Measurements from ENCODE around the gene SOCS3.

SOCS3 gene

GRCh38 chr17:78391051-78391431 is 31.2 kb upstream of the SOCS3 start:
- Histone ChIP-seq H3K4me3 (ENCODE audit: low read length in 2 of 2) (no peak overlapping the region), H3K36me3 (ENCODE audit: control insufficient read depth in 2 of 2, insufficient read depth in 2 of 2, low read length in 2 of 2) (peaks cover 3 to 4% of the 10 kb centered on the region in 2 donors), H3K27me3 (ENCODE audit: control insufficient read depth in 1 of 2, insufficient read depth in 2 of 2, low read length in 2 of 2) (no peaks in the 10 kb centered on the region), H3K4me1 (ENCODE audit: control insufficient read depth, insufficient read depth, low read length) (peaks cover 15% of the 10 kb centered on the region), H3K27ac (ENCODE audit: low read length) (no peak overlapping the region), H3K9ac (ENCODE audit: low read length in 2 of 2) (no peak overlapping the region), H3K9me3 (ENCODE audit: control insufficient read depth in 2 of 2, low read length in 2 of 2) (no peaks in the 10 kb centered on the region)

- no peak overlapping the region for H3K9ac ChIP-seq (ENCODE audit: low read length in 2 of 2)
- H3K27ac ChIP-seq (ENCODE audit: low read length): no peak overlapping the region
- H3K36me3 ChIP-seq (ENCODE audit: control insufficient read depth in 2 of 2, insufficient read depth in 2 of 2, low read length in 2 of 2): peaks cover 3 to 4% of the 10 kb centered on the region in 2 donors
- H3K27me3 ChIP-seq (ENCODE audit: control insufficient read depth in 1 of 2, insufficient read depth in 2 of 2, low read length in 2 of 2): no peaks in the 10 kb centered on the region
- peaks cover 15% of the 10 kb centered on the region for H3K4me1 ChIP-seq (ENCODE audit: control insufficient read depth, insufficient read depth, low read length)
- H3K4me3 ChIP-seq (ENCODE audit: low read length in 2 of 2): no peak overlapping the region
- no peaks in the 10 kb centered on the region for H3K9me3 ChIP-seq (ENCODE audit: control insufficient read depth in 2 of 2, low read length in 2 of 2)
These were observed 30.6 kb upstream of the SOCS3 start for GRCh38 chr17:78390241-78391050.

- H3K36me3 ChIP-seq (ENCODE audit: control insufficient read depth in 2 of 2, insufficient read depth in 2 of 2, low read length in 2 of 2): peaks cover 0 to under 1% of the 10 kb centered on the region in 2 donors
- no peak overlapping the region for H3K9ac ChIP-seq (ENCODE audit: low read length in 2 of 2)
- H3K9me3 ChIP-seq (ENCODE audit: control insufficient read depth in 2 of 2, low read length in 2 of 2): no peaks in the 10 kb centered on the region
- H3K27me3 ChIP-seq (ENCODE audit: control insufficient read depth in 1 of 2, insufficient read depth in 2 of 2, low read length in 2 of 2): no peaks in the 10 kb centered on the region
- peak overlapping the region; percentile 58 for H3K27ac ChIP-seq (ENCODE audit: low read length)
- peaks cover 19% of the 10 kb centered on the region for H3K4me1 ChIP-seq (ENCODE audit: control insufficient read depth, insufficient read depth, low read length)
- peak overlapping the region in 1 of 2 donors; percentile 15 for H3K4me3 ChIP-seq (ENCODE audit: low read length in 2 of 2)
These were observed 28.4 kb upstream of the SOCS3 start for GRCh38 chr17:78387977-78388941.

- peak overlapping the region; percentile 60 for H3K27ac ChIP-seq (ENCODE audit: low read length)
- H3K4me3 ChIP-seq (ENCODE audit: low read length in 2 of 2): no peak overlapping the region
- H3K36me3 ChIP-seq (ENCODE audit: control insufficient read depth in 2 of 2, insufficient read depth in 2 of 2, low read length in 2 of 2): no peaks in the 10 kb centered on the region
- no peaks in the 10 kb centered on the region for H3K27me3 ChIP-seq (ENCODE audit: control insufficient read depth in 1 of 2, insufficient read depth in 2 of 2, low read length in 2 of 2)
- H3K9ac ChIP-seq (ENCODE audit: low read length in 2 of 2): no peak overlapping the region
- peaks cover 23% of the 10 kb centered on the region for H3K4me1 ChIP-seq (ENCODE audit: control insufficient read depth, insufficient read depth, low read length)
- H3K9me3 ChIP-seq (ENCODE audit: control insufficient read depth in 2 of 2, low read length in 2 of 2): no peaks in the 10 kb centered on the region
These were observed 24.8 kb upstream of the SOCS3 start for GRCh38 chr17:78384479-78385175.

- Histone ChIP-seq H3K36me3 (ENCODE audit: control insufficient read depth in 2 of 2, insufficient read depth in 2 of 2, low read length in 2 of 2) (no peaks in the 10 kb centered on the region), H3K4me3 (ENCODE audit: low read length in 2 of 2) (no peak overlapping the region), H3K9me3 (ENCODE audit: control insufficient read depth in 2 of 2, low read length in 2 of 2) (no peaks in the 10 kb centered on the region), H3K4me1 (ENCODE audit: control insufficient read depth, insufficient read depth, low read length) (peaks cover 28% of the 10 kb centered on the region), H3K9ac (ENCODE audit: low read length in 2 of 2) (no peak overlapping the region), H3K27ac (ENCODE audit: low read length) (peak overlapping the region; percentile 60), H3K27me3 (ENCODE audit: control insufficient read depth in 1 of 2, insufficient read depth in 2 of 2, low read length in 2 of 2) (no peaks in the 10 kb centered on the region)
These were observed 24.0 kb upstream of the SOCS3 start for GRCh38 chr17:78383725-78384471.

- Histone ChIP-seq H3K9ac (ENCODE audit: low read length in 2 of 2) (no peak overlapping the region), H3K27me3 (ENCODE audit: control insufficient read depth in 1 of 2, insufficient read depth in 2 of 2, low read length in 2 of 2) (no peaks in the 10 kb centered on the region), H3K4me1 (ENCODE audit: control insufficient read depth, insufficient read depth, low read length) (peaks cover 22% of the 10 kb centered on the region), H3K27ac (ENCODE audit: low read length) (no peak overlapping the region), H3K36me3 (ENCODE audit: control insufficient read depth in 2 of 2, insufficient read depth in 2 of 2, low read length in 2 of 2) (no peaks in the 10 kb centered on the region), H3K9me3 (ENCODE audit: control insufficient read depth in 2 of 2, low read length in 2 of 2) (no peaks in the 10 kb centered on the region), H3K4me3 (ENCODE audit: low read length in 2 of 2) (no peak overlapping the region)
These were observed 21.8 kb upstream of the SOCS3 start for GRCh38 chr17:78381601-78382232.

- Histone ChIP-seq H3K4me3 (ENCODE audit: low read length in 2 of 2) (no peak overlapping the region), H3K4me1 (ENCODE audit: control insufficient read depth, insufficient read depth, low read length) (peaks cover 22% of the 10 kb centered on the region), H3K27me3 (ENCODE audit: control insufficient read depth in 1 of 2, insufficient read depth in 2 of 2, low read length in 2 of 2) (no peaks in the 10 kb centered on the region), H3K36me3 (ENCODE audit: control insufficient read depth in 2 of 2, insufficient read depth in 2 of 2, low read length in 2 of 2) (no peaks in the 10 kb centered on the region), H3K9me3 (ENCODE audit: control insufficient read depth in 2 of 2, low read length in 2 of 2) (no peaks in the 10 kb centered on the region), H3K9ac (ENCODE audit: low read length in 2 of 2) (no peak overlapping the region), H3K27ac (ENCODE audit: low read length) (no peak overlapping the region)
These were observed 20.5 kb upstream of the SOCS3 start for GRCh38 chr17:78380370-78380769.

- Histone ChIP-seq H3K4me1 (ENCODE audit: control insufficient read depth, insufficient read depth, low read length) (peaks cover 21% of the 10 kb centered on the region), H3K27me3 (ENCODE audit: control insufficient read depth in 1 of 2, insufficient read depth in 2 of 2, low read length in 2 of 2) (no peaks in the 10 kb centered on the region), H3K9me3 (ENCODE audit: control insufficient read depth in 2 of 2, low read length in 2 of 2) (no peaks in the 10 kb centered on the region), H3K36me3 (ENCODE audit: control insufficient read depth in 2 of 2, insufficient read depth in 2 of 2, low read length in 2 of 2) (no peaks in the 10 kb centered on the region), H3K27ac (ENCODE audit: low read length) (peak overlapping the region; percentile 76), H3K9ac (ENCODE audit: low read length in 2 of 2) (peak overlapping the region; percentile 82), H3K4me3 (ENCODE audit: low read length in 2 of 2) (peak overlapping the region; percentile 92 to 93)
These were observed 19.2 kb upstream of the SOCS3 start for GRCh38 chr17:78379131-78379491.

GRCh38 chr17:78378225-78379130 is 18.6 kb upstream of the SOCS3 start, which contains the start of gene PGS1:
PGS1 (plus strand) TSS chr17:78378649; CDS start chr17:78378666, 17 bp downstream.
- Histone ChIP-seq H3K9me3 (ENCODE audit: control insufficient read depth in 2 of 2, low read length in 2 of 2) (no peaks in the 10 kb centered on the region), H3K4me3 (ENCODE audit: low read length in 2 of 2) (peak within 1 kb of the TSS; percentile 92 to 93), H3K36me3 (ENCODE audit: control insufficient read depth in 2 of 2, insufficient read depth in 2 of 2, low read length in 2 of 2) (no peaks in the 10 kb centered on the region), H3K4me1 (ENCODE audit: control insufficient read depth, insufficient read depth, low read length) (peaks cover 21% of the 10 kb centered on the region), H3K9ac (ENCODE audit: low read length in 2 of 2) (peak within 1 kb of the TSS; percentile 82), H3K27ac (ENCODE audit: low read length) (peak within 1 kb of the TSS; percentile 76), H3K27me3 (ENCODE audit: control insufficient read depth in 1 of 2, insufficient read depth in 2 of 2, low read length in 2 of 2) (no peaks in the 10 kb centered on the region)
